Measurements from ENCODE around the gene SLC2A6. TPM values are rescaled to one million over a fixed set of nuclear protein-coding genes. Genes with fewer than 3 reads are reported as not detected.

Gene SLC2A6
- total RNA-seq, 1 experiment from 2014 or later: 10.7 TPM

GRCh38 chr9:133476941-133477340, 2.0 kb downstream of the SLC2A6 start (continued):
- TF ChIP-seq POLR2AphosphoS5 (IDR thresholded peaks at IDR 0.05; ENCODE audit: low read depth, low read length) (no peak), TCF7L2 (IDR thresholded peaks at IDR 0.05; ENCODE audit: borderline replicate concordance, extremely low read depth, insufficient read depth, insufficient read length) (no peak), CEBPB (IDR thresholded peaks at IDR 0.05; ENCODE audit: low read depth) (no peak), JUND (IDR thresholded peaks at IDR 0.05) (no peak), ATF3 (IDR thresholded peaks at IDR 0.05) (no peak)

- ATAC-seq (no peak), DNase-seq (ENCODE audit: low read depth, low spot score) (no peak)
- no peak overlapping the region for H3K9ac ChIP-seq (ENCODE audit: low read length)
- ChIA-PET RAD21 (ENCODE audit: low non-redundant PET in 1 of 2, low total read pairs in 2 of 2, uncharacterized antibody in 2 of 2, unreplicated experiment in 2 of 2) (no interaction called here), POLR2A (no interaction called here), CTCF (no interaction called here)
- H3K27ac ChIP-seq (ENCODE audit: low read depth, low read length): no peak overlapping the region
- H3K4me1 ChIP-seq (ENCODE audit: control insufficient read depth in 1 of 2, insufficient read depth in 2 of 2, low read length in 2 of 2): peaks cover 13 to 21% of the 10 kb centered on the region in 2 experiments; a peak in 3 of 4 replicates
- intact Hi-C loops (cut with micrococcal nuclease): no loop called here
- no peak overlapping the region for H2AFZ ChIP-seq (ENCODE audit: low read depth, low read length, poor library complexity, severe bottlenecking)
- H3K36me3 ChIP-seq (ENCODE audit: control insufficient read depth in 1 of 2, insufficient read depth in 2 of 2, low read length in 2 of 2): no peaks in the 10 kb centered on the region
- H3K79me2 ChIP-seq (ENCODE audit: insufficient read depth, low read length): peaks cover 6% of the 10 kb centered on the region; the same call in 1 of the 2 replicates
- no peak overlapping the region for H3K4me3 ChIP-seq (replicated peaks in 1 of 2; ENCODE audit: low read depth in 1 of 2, low read length in 2 of 2)
- H4K20me1 ChIP-seq (ENCODE audit: insufficient read depth): no peaks in the 10 kb centered on the region
- H3K9me3 ChIP-seq (ENCODE audit: control insufficient read depth in 1 of 2, insufficient read depth in 1 of 2, low read depth in 1 of 2, low read length in 2 of 2): no peaks in the 10 kb centered on the region
- no peak overlapping the region for H3K4me2 ChIP-seq (ENCODE audit: low read length)
- no TSS peak for BruUV-seq (replicated peaks)
- H3K27me3 ChIP-seq (ENCODE audit: insufficient read depth, low read length): no peaks in the 10 kb centered on the region
- no peaks in the 10 kb centered on the region for H3K9me2 ChIP-seq (ENCODE audit: insufficient read depth)
- TF ChIP-seq SIN3A (IDR thresholded peaks at IDR 0.05; ENCODE audit: low read depth) (no peak), POLR2AphosphoS5 (IDR thresholded peaks at IDR 0.05; ENCODE audit: low read depth, low read length) (no peak), CEBPB (IDR thresholded peaks at IDR 0.05; ENCODE audit: low read depth) (no peak), JUND (IDR thresholded peaks at IDR 0.05) (no peak), FOSL1 (IDR thresholded peaks at IDR 0.05; ENCODE audit: low read depth) (no peak), ZNF274 (IDR thresholded peaks at IDR 0.05; ENCODE audit: low read depth, low read length) (no peak), ELF1 (IDR thresholded peaks at IDR 0.05; ENCODE audit: borderline replicate concordance, low read depth) (no peak), RAD21 (IDR thresholded peaks at IDR 0.05; ENCODE audit: low read depth) (no peak), SP1 (IDR thresholded peaks at IDR 0.05; ENCODE audit: low read depth) (no peak), MAX (IDR thresholded peaks at IDR 0.05) (no peak), EZH2 (IDR thresholded peaks at IDR 0.05) (no peak), CBX3 (IDR thresholded peaks at IDR 0.05; ENCODE audit: low read depth) (no peak), ZBTB33 (IDR thresholded peaks at IDR 0.05; ENCODE audit: extremely low read depth, insufficient replicate concordance, low read length) (no peak), EGR1 (IDR thresholded peaks at IDR 0.05; ENCODE audit: low read depth) (no peak), CTCF (IDR thresholded peaks at IDR 0.05 in 2 of 3, conservative IDR thresholded peaks at IDR 0.05 in 1 of 3; ENCODE audit: borderline replicate concordance in 1 of 3, insufficient read depth in 1 of 3, low read depth in 2 of 3, low read length in 2 of 3) (no peak)
These were observed 2.6 kb downstream of the SLC2A6 start for GRCh38 chr9:133476036-133476931.

Measured in HCT116 (cell line).